Sigmoid colon (tissue), 4 donors: ENCODE data around the gene WASHC1.
"Not testable (repeated sequence)": the region's sequence is repeated elsewhere in the genome, so short reads cannot be mapped to it uniquely, and the experiment has no call there.

Experiments
- CTCF ChIP-seq, 4 experiments: fragments of 450-650 bp in 3 of 4; fragments of 200-600 bp in 1 of 4; IDR thresholded peaks; one replicate each; pipeline ENCODE4 v1.5.1; 2016 to 2019; ENCODE audit warnings: antibody characterized with exemption in 4 of 4, mild to moderate bottlenecking in 3 of 4, moderate library complexity in 2 of 4
- EP300 ChIP-seq, 4 donors: sonication (generic); formaldehyde crosslinking; IDR thresholded peaks; one replicate each; pipeline ENCODE4 v1.6.1; 2017; ENCODE audit warnings: antibody characterized with exemption in 4 of 4
- POLR2A ChIP-seq, 2 donors: fragments of 450-650 bp; IDR thresholded peaks; one replicate each; pipeline ENCODE4 v1.6.1; 2016; ENCODE audit warnings: antibody characterized with exemption in 2 of 2, mild to moderate bottlenecking in 2 of 2, moderate library complexity in 2 of 2
- POLR2AphosphoS5 ChIP-seq, 4 donors: sonication (generic); formaldehyde crosslinking; IDR thresholded peaks; one replicate each; pipeline ENCODE4 v1.6.1; 2017; ENCODE audit warnings: antibody characterized with exemption in 4 of 4

- not testable (repeated sequence) for TF ChIP-seq CTCF, POLR2AphosphoS5, POLR2A, EP300 (IDR thresholded peaks at IDR 0.05)
Measured at GRCh38 chr9:63031-63629, 33.9 kb upstream of the WASHC1 start.
